NCI-H446 (cell line): ENCODE results near the gene TOP1.
A peak's percentile ranks its signal among the peaks of the same experiment; 100 is the strongest.

Source experiments
- DNase-seq, 2 experiments: peaks; one replicate each; lab custom pipeline; 2025; lab: John Stamatoyannopoulos, UW

Gene TOP1

GRCh38 chr20:41058674-41059635 is 30.3 kb downstream of the TOP1 start:
- no peak for DNase-seq

GRCh38 chr20:41061155-41061554 is 32.5 kb downstream of the TOP1 start:
- DNase-seq = no peak

- DNase-seq = no peak
Observed at GRCh38 chr20:41063442-41063841, 34.8 kb downstream of the TOP1 start.

- no peak for DNase-seq
Observed at GRCh38 chr20:41064377-41064776, 35.8 kb downstream of the TOP1 start.

GRCh38 chr20:41065716-41066115 is 37.1 kb downstream of the TOP1 start:
- no peak for DNase-seq

- DNase-seq = no peak
Observed at GRCh38 chr20:41068806-41069205, 40.2 kb downstream of the TOP1 start.

- peak in 1 of 2 experiments; percentile 46 for DNase-seq
Observed at GRCh38 chr20:41072190-41072863, 43.7 kb downstream of the TOP1 start.

- no peak for DNase-seq
Observed at GRCh38 chr20:41072915-41073314, 44.3 kb downstream of the TOP1 start.

- no peak for DNase-seq
Observed at GRCh38 chr20:41074441-41074840, 45.8 kb downstream of the TOP1 start.

GRCh38 chr20:41076776-41077175 is 48.2 kb downstream of the TOP1 start:
- no peak for DNase-seq

GRCh38 chr20:41078329-41078728 is 49.7 kb downstream of the TOP1 start:
- peak in 1 of 2 experiments; percentile 8 for DNase-seq

- no peak for DNase-seq
Observed at GRCh38 chr20:41079066-41079465, 50.4 kb downstream of the TOP1 start.

GRCh38 chr20:41080866-41081265 is 52.2 kb downstream of the TOP1 start:
- DNase-seq = no peak

GRCh38 chr20:41081276-41081814 is 52.7 kb downstream of the TOP1 start:
- no peak for DNase-seq

GRCh38 chr20:41082306-41082705 is 53.7 kb downstream of the TOP1 start:
- no peak for DNase-seq

GRCh38 chr20:41085606-41086005 is 57.0 kb downstream of the TOP1 start:
- no peak for DNase-seq

- DNase-seq = no peak
Observed at GRCh38 chr20:41086402-41087324, 58.0 kb downstream of the TOP1 start.

- no peak for DNase-seq
Observed at GRCh38 chr20:41087325-41087685, 58.7 kb downstream of the TOP1 start.

GRCh38 chr20:41087777-41088176 is 59.2 kb downstream of the TOP1 start:
- no peak for DNase-seq

GRCh38 chr20:41089555-41089954 is 60.9 kb downstream of the TOP1 start:
- no peak for DNase-seq

- no peak for DNase-seq
Observed at GRCh38 chr20:41091927-41092326, 63.3 kb downstream of the TOP1 start.
